Sigmoid colon (tissue), 7 donors: ENCODE data around the gene RAB6B. TPM values are rescaled to one million over a fixed set of nuclear protein-coding genes. Genes with fewer than 3 reads are reported as not detected.

Experiments
- DNase-seq: peaks from one replicate; pipeline ENCODE4 v3.0.0-alpha.2; 2019
- H3K27ac ChIP-seq, 4 donors: fragments of 200-600 bp; sonication (generic); one replicate each; pipeline ENCODE4 v1.5.1; 2016 to 2019; ENCODE audit warnings: mild to moderate bottlenecking in 1 of 4
- H3K27me3 ChIP-seq, 3 donors: fragments of 200-600 bp; sonication (generic); one replicate each; pipeline ENCODE4 v1.5.1; 2019; ENCODE audit warnings: mild to moderate bottlenecking in 1 of 3
- H3K36me3 ChIP-seq, 4 donors: fragments of 200-600 bp; sonication (generic); one replicate each; pipeline ENCODE4 v1.5.1; 2016 to 2019
- H3K4me1 ChIP-seq, 4 donors: fragments of 200-600 bp; sonication (generic); one replicate each; pipeline ENCODE4 v1.5.1; 2017 to 2019
- H3K4me3 ChIP-seq, 4 donors: fragments of 200-600 bp; sonication (generic); one replicate each; pipeline ENCODE4 v1.5.1; 2017 to 2019; ENCODE audit warnings: mild to moderate bottlenecking in 2 of 4, moderate library complexity in 1 of 4
- H3K9me3 ChIP-seq, 4 donors: fragments of 200-600 bp in 3 of 4; sonication (generic) in 3 of 4; one replicate each; pipeline versions ENCODE4 v1.5.1 to v1.6.1; 2013 to 2019
- CTCF ChIP-seq, 4 experiments: fragments of 450-650 bp in 3 of 4; fragments of 200-600 bp in 1 of 4; IDR thresholded peaks; one replicate each; pipeline ENCODE4 v1.5.1; 2016 to 2019; ENCODE audit warnings: antibody characterized with exemption in 4 of 4, mild to moderate bottlenecking in 3 of 4, moderate library complexity in 2 of 4
- EP300 ChIP-seq, 4 donors: sonication (generic); formaldehyde crosslinking; IDR thresholded peaks; one replicate each; pipeline ENCODE4 v1.6.1; 2017; ENCODE audit warnings: antibody characterized with exemption in 4 of 4
- POLR2A ChIP-seq, 2 donors: fragments of 450-650 bp; IDR thresholded peaks; one replicate each; pipeline ENCODE4 v1.6.1; 2016; ENCODE audit warnings: antibody characterized with exemption in 2 of 2, mild to moderate bottlenecking in 2 of 2, moderate library complexity in 2 of 2
- POLR2AphosphoS5 ChIP-seq, 4 donors: sonication (generic); formaldehyde crosslinking; IDR thresholded peaks; one replicate each; pipeline ENCODE4 v1.6.1; 2017; ENCODE audit warnings: antibody characterized with exemption in 4 of 4
- WGBS, 2 donors: extraction: QIAGEN DNeasy Blood & Tissue Kit; methylation state at CpG; one replicate each; pipeline ENCODE4 v1.1.7; 2013; 5-methylcytosine and 5-hydroxymethylcytosine counted together
- intact Hi-C: fragments of 100-400 bp; cut with DNase I; formaldehyde crosslinking; loops from one replicate; pipeline ENCODE4 v1.15.1; 2023
- polyA plus RNA-seq, 3 donors: library from polyadenylated mRNA; stranded (reverse); fragments of 200-250 nt; gene quantifications; one replicate each; pipeline ENCODE4 v1.2.3, GENCODE V29; 2013
- total RNA-seq, 4 donors: library from RNA; depleted of rRNA; stranded (reverse); fragments of >200 nt; gene quantifications; one replicate each; pipeline ENCODE4 v1.1.0, GENCODE V29; 2016
- donor health status: healthy with polysubstance abuse.
- donor health status: Bipolar disorder and iron deficiency.
- donor health status: healthy.

The RAB6B gene
- total and polyA plus RNA-seq, 7 donors: 0.60 to 19.7 (median 5.2) TPM

GRCh38 chr3:133860519-133860918 lies 35.2 kb downstream of the RAB6B start:
- DNase-seq: no peak
- Histone ChIP-seq H3K27me3 (no peaks in the 10 kb centered on the region), H3K36me3 (no peaks in the 10 kb centered on the region), H3K4me1 (no peaks in the 10 kb centered on the region), H3K9me3 (no peaks in the 10 kb centered on the region), H3K27ac (no peak overlapping the region), H3K4me3 (no peak overlapping the region)
- TF ChIP-seq EP300 (IDR thresholded peaks at IDR 0.05): no peak
- no peak for TF ChIP-seq CTCF (IDR thresholded peaks at IDR 0.05)
- no peak for TF ChIP-seq POLR2AphosphoS5 (IDR thresholded peaks at IDR 0.05)
- no peak for TF ChIP-seq POLR2A (IDR thresholded peaks at IDR 0.05)
- 89 to 90% methylated on average over 5 of the region's 5 CpGs for WGBS, 2 donors
- intact Hi-C loops: no loop called here

- Histone ChIP-seq H3K27me3 (no peaks in the 10 kb centered on the region), H3K4me1 (no peaks in the 10 kb centered on the region), H3K9me3 (no peaks in the 10 kb centered on the region), H3K4me3 (no peak overlapping the region), H3K27ac (no peak overlapping the region), H3K36me3 (no peaks in the 10 kb centered on the region)
- no peak for TF ChIP-seq POLR2A (IDR thresholded peaks at IDR 0.05)
- TF ChIP-seq EP300 (IDR thresholded peaks at IDR 0.05): no peak
- TF ChIP-seq CTCF (IDR thresholded peaks at IDR 0.05): no peak
- TF ChIP-seq POLR2AphosphoS5 (IDR thresholded peaks at IDR 0.05): no peak
- no peak for DNase-seq
- WGBS, 2 donors: 84 to 85% methylated on average over 12 of the region's 12 CpGs
- intact Hi-C loops: no loop called here
Observed at GRCh38 chr3:133859381-133860234, 36.1 kb downstream of the RAB6B start.

- intact Hi-C loops: no loop called here
- Histone ChIP-seq H3K27ac (no peak overlapping the region), H3K4me1 (no peaks in the 10 kb centered on the region), H3K36me3 (no peaks in the 10 kb centered on the region), H3K4me3 (no peak overlapping the region), H3K9me3 (no peaks in the 10 kb centered on the region), H3K27me3 (no peaks in the 10 kb centered on the region)
- whole genome bisulfite sequencing, 2 donors: 83% methylated on average over 8 of the region's 8 CpGs
- DNase-seq: no peak
- TF ChIP-seq CTCF (IDR thresholded peaks at IDR 0.05) (no peak), POLR2A (IDR thresholded peaks at IDR 0.05) (no peak), EP300 (IDR thresholded peaks at IDR 0.05) (no peak), POLR2AphosphoS5 (IDR thresholded peaks at IDR 0.05) (no peak)
Observed at GRCh38 chr3:133857767-133858166, 37.9 kb downstream of the RAB6B start.

- no peaks in the 10 kb centered on the region for H3K9me3 ChIP-seq
- DNase-seq: no peak
- H3K36me3 ChIP-seq: no peaks in the 10 kb centered on the region
- no peaks in the 10 kb centered on the region for H3K4me1 ChIP-seq
- intact Hi-C loops: no loop called here
- no peak overlapping the region for H3K4me3 ChIP-seq
- H3K27me3 ChIP-seq: no peaks in the 10 kb centered on the region
- TF ChIP-seq CTCF (IDR thresholded peaks at IDR 0.05) (no peak), POLR2A (IDR thresholded peaks at IDR 0.05) (no peak), POLR2AphosphoS5 (IDR thresholded peaks at IDR 0.05) (no peak)
- H3K27ac ChIP-seq: no peak overlapping the region
- WGBS, 2 donors: 66 to 74% methylated on average over 2 of the region's 2 CpGs
Observed at GRCh38 chr3:133856316-133856715, 39.4 kb downstream of the RAB6B start.
